NCI-H187 (cell line): Measurements from ENCODE around the gene PTPRN2.

Experiments used
- DNase-seq, 2 experiments: peaks; one replicate each; lab custom pipeline; 2025; lab: John Stamatoyannopoulos, UW

PTPRN2 gene

GRCh38 chr7:157774495-157774894, 813.1 kb downstream of the PTPRN2 start:
- DNase-seq, result no peak

DNA sequence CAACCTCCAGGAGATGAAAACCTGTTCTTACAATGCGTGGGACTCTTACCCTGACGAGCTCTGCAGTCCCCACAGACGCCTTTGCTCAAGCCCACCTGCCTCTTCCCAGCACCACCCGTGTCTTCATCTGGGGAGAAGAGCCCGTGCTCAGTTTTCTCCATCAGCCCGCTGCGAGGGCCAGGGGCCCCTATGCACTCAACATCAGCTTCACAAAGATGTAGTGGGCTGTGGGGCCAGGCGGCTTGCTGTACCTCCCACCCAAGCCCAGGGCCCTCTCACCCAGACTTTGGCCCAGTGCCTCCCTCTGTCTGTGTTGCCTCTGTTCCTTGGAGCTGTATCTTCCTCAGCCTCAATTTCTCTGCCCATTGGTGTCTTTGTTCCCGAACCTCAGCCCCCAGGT, 814.3 kb downstream of the PTPRN2 start:
- DNase-seq, result no peak

GRCh38 chr7:157772486-157773130, 815.0 kb downstream of the PTPRN2 start:
- DNase-seq, result no peak

GRCh38 chr7:157771689-157772088, 815.9 kb downstream of the PTPRN2 start:
- DNase-seq, result no peak

DNA sequence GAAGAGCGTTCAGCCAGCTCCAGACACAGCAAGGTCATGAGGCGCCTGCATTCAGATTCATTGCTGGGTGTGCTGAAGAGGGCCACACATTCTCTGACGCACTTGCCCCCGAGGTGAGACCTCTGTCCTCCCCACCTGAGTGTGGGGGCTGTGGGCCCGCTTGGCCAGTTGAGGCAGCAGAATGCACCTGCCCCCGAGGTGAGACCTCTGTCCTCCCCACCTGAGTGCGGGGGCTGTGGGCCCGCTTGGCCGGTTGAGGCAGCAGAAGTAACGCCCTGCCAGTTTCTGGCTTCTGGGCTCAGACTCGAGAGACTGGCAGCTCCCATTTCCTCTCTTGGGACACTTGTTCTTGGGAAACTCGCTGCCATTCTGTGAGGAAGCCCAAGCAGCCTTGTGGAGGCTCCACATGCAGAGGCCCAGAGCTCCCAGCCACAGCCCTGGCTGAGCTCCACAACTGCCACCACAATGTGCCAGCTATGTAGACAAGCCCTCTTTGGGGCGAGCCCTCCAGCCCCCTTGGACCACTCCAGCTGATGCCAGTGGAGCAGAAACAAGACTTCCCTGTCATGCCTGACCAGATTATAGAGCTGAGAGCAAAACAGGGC, 816.8 kb downstream of the PTPRN2 start:
- no peak for DNase-seq

- DNase-seq, result no peak
Measured at GRCh38 chr7:157769526-157770215, 818.0 kb downstream of the PTPRN2 start.

DNA sequence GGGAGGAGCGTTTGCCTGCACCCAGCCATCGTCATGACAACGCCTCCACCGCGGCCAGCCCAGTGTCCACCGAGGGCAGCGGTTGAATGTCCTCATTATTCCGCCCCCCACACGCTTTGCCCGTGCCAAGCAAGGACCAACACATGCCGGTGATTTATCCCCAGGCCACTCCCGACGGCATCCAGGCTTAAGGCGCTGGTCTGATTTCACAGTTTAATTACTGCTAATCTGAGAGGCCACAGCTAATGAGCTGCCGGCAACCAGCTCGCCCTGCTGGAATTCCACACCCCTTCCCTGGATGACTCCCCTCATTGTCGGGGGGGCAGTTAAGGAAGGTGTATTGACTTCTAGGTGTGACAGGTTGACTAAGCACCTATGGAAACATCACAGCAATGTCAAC, 818.5 kb downstream of the PTPRN2 start:
- no peak for DNase-seq

- DNase-seq, result no peak
Measured at GRCh38 chr7:157768198-157768597, 819.4 kb downstream of the PTPRN2 start.

- DNase-seq, result no peak
Measured at GRCh38 chr7:157767506-157768197, 820.0 kb downstream of the PTPRN2 start.

GRCh38 chr7:157766098-157766497, 821.5 kb downstream of the PTPRN2 start:
- DNase-seq, result no peak

GRCh38 chr7:157764946-157765537, 822.6 kb downstream of the PTPRN2 start:
- DNase-seq, result no peak

DNA sequence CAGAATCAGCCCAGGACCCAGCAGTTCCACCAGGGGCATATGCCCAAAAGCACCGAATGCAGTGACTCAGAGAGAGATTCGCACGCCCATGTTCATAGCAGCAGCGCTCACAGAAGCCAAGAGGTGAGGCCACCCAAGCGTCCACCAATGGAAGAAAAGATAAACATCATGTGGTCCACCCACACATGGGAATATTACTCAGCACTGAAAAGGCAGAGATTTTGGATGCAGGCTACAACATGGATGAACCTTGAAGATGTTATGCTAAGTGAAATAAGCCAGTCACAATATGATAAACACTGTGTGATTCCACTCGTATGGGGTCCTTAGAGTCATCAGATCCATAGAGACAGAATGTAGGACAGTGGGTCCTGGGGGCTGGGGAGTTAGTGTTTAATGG, 823.4 kb downstream of the PTPRN2 start:
- DNase-seq, result no peak

- no peak for DNase-seq
Measured at GRCh38 chr7:157763279-157764000, 824.2 kb downstream of the PTPRN2 start.

GRCh38 chr7:157762824-157763223, 824.8 kb downstream of the PTPRN2 start:
- no peak for DNase-seq

DNA sequence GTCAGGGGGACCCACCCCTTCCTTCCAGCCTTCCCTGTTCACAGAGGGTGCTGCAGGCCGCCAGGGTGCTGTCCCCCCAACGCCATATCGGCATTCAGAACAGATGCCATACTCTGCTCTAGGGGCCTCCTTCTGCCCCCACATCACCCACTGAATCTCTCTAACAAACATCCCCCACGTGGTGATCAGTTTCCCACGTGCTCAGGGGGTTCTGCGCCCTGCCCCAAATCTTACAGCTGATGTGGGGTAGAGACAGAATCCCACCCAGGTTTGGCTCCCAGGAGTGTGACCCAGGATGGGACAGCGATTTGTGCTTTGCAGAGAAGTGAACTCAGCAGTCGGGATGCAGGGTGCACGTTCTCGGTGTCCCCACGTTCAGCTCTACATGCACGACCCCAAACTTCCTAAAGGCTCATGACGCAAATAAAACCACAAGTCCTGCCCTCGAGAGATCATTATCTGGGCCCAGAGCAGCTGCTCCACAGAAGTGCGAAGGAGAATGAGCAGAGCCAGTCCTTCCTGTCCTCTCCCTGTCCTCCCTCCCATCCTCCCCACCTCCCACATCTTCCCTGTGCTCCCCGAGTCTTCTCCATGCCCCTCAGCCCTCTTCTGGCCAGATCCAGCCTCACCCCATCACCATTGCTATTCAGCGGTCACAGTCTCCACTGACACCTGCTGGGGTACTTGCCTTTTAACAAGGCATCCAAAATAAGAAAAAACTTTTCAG, 827.5 kb downstream of the PTPRN2 start:
- DNase-seq, result no peak

DNA sequence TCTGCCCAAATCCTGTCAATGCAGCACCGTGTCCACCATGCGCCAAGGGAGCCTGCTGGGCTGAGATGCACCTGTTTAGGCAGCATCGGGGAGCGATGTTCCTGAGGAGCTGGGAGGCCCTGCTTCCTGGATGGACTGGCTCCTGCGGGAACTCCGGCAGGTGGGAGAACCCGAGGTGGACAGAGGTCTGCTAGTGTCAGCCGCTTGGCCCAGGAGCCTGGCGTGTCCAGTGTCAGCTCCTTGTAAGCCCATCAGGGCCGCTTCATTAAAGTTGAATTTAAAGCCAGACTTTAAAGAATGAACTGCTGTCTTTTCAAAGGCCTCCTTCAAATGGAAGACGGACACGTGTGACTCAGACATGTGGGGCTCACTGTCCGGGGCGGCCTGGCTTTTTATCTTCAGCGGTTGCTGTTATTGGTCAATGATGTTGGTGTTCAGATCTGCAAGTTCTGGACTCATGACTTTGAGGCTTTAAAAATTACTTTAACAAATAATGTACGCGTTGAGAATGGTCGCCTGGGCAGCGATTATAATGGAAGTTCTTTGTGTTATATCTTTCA, 828.3 kb downstream of the PTPRN2 start:
- no peak for DNase-seq

DNA sequence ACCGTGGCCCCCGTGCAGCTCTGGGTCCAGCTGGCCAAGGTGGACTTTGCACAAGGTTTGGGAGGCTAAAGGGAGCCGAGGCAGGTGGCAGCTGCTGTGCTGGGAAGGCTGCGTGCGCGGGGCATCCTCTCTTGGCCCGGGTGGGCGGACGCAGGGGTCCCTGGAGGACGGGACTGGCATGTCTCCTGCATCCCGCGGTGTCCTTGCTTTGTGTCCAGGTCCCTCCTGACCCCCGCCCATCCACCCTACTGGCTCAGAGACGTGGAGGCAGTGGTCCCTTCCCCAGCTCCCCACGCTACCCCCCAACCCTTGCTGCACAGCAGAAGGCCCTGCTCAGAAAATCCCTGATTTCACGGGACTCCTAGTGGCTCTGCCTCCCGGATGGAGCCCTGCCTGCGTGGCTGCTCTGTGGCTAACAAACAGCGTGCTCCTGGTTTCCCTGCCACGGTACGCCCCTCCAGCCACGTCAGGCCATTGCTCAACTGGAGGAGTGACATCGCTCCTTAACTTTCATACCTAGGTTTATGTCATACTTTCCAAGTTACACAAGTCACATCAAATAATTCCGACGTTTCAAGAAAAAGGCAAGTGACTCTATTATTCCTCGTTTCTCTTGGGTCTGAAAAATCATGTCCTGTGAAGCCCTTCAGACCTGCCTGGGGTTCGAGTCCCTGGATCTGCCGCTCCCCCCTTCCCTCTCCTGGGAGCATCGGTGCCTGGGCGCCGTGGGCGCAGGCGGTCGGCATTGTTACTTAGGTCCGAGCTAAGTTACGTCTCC, 829.0 kb downstream of the PTPRN2 start:
- DNase-seq, result no peak

DNA sequence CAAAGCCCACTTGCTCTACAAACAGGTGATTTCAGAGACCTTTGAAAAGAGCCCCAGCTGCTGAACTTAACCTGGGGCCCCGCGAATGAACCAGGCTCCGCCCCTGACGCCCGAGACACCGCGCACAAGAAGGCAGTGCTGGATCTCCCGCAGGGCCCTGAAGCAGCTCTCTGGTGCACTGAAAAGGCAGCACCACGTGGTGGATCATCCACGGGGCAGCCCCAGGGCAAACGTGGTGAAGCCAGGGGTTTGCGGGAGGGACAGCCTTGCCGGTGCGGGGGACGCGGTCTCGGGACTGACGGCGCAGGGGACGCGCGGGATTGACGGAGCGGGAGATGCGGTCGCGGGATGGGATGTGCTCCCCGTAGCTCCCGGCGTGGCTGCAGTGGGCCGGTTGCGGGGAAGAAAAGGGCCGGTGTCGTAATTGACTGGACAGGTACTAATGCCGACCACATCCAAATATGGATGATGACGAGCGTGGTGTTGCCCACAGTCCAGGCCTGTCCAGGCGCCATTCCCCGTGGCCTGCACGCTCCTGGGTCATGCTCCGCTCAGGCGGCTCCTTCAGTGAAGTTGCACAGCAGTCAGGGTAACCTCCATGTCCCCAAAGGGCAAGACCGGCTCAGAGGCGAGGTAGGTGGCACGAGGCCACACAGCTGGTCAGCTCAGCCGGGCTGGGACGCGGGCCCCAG, 829.7 kb downstream of the PTPRN2 start:
- DNase-seq, result no peak

DNA sequence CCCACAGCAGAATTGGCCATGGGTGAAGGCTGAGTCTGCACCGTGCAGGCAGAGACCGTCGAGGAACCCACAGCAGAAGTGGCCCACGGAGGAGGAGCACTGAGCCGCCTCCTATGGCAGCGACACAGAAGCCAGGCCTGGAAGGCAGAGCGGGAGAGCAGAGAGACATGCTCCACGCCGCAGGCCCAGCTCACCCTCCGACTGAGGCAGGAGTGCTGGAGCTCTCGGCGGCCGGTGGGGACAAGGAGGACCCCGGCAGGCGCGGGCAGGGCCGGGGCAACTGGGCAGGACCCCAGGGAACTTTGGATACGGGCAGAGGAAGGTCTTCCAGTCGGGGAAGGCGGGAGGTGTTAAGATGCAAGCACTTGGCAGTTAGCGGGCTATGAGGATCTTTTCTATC, 830.4 kb downstream of the PTPRN2 start:
- no peak for DNase-seq
